ENCODE measurements around the gene MYOG.

DNA sequence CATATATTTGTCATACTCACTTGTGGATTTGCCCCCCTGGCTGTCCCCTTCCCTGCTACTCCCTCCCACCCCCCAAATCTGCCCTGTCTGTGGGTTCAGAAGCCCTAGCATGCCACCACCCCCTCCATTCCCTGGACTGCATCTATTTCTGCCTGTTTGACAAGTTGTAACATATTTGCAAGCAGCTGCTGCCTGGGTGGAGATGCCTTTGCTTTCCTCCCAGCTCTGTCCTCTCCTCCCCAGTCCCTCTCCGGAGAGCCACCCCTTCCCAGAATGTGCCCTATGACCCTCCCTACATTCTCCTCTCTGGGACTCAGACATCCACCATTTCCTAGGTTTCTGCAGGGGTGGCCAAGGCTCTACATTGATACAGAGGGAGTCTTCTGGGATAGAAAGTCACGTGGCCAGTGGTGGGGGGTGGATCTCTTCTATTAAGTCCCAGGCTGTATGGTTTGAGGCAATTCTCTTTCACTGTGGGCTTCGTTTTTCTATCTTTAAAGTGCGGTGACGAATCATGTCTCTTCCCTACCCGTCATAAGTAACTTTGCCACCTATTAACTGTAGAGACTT lies 6.0 kb upstream of the MYOG start:
- TF ChIP-seq, protein P1, sequence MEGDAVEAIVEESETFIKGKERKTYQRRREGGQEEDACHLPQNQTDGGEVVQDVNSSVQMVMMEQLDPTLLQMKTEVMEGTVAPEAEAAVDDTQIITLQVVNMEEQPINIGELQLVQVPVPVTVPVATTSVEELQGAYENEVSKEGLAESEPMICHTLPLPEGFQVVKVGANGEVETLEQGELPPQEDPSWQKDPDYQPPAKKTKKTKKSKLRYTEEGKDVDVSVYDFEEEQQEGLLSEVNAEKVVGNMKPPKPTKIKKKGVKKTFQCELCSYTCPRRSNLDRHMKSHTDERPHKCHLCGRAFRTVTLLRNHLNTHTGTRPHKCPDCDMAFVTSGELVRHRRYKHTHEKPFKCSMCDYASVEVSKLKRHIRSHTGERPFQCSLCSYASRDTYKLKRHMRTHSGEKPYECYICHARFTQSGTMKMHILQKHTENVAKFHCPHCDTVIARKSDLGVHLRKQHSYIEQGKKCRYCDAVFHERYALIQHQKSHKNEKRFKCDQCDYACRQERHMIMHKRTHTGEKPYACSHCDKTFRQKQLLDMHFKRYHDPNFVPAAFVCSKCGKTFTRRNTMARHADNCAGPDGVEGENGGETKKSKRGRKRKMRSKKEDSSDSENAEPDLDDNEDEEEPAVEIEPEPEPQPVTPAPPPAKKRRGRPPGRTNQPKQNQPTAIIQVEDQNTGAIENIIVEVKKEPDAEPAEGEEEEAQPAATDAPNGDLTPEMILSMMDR (conservative IDR thresholded peaks at IDR 0.05), result no peak
- no peak for TF ChIP-seq ZFX (IDR thresholded peaks at IDR 0.05)
